ENCODE measurements around the gene ZNF771. TPM values are rescaled to one million over a fixed set of nuclear protein-coding genes. Genes with fewer than 3 reads are reported as not detected.
A peak's percentile ranks its signal among the peaks of the same experiment; 100 is the strongest.

ZNF771 gene
- total and polyA plus RNA-seq, 9 of the 15 experiments (the other 6 are each of a cell fraction or from before 2014, with no cell fraction given) = 1.5 to 12.6 (median 4.4) TPM

GRCh38 chr16:30377050-30377811 lies 30.2 kb upstream of the ZNF771 start (continued):
- TF ChIP-seq E4F1 (CRISPR knock-in tag; IDR thresholded peaks at IDR 0.05; ENCODE audit: borderline replicate concordance) = no peak
- no peak for TF ChIP-seq POLR2B (IDR thresholded peaks at IDR 0.05; ENCODE audit: low read depth, partially characterized antibody)
- TF ChIP-seq ZNF764 (CRISPR knock-in tag; IDR thresholded peaks at IDR 0.05; ENCODE audit: low read depth) = no peak
- no peak for TF ChIP-seq RBM34 (IDR thresholded peaks at IDR 0.05; ENCODE audit: borderline replicate concordance, insufficient read depth, low read length)
- TF ChIP-seq PHF20 (IDR thresholded peaks at IDR 0.05; ENCODE audit: partially characterized antibody) = no peak
- TF ChIP-seq MXI1 (IDR thresholded peaks at IDR 0.05; ENCODE audit: low read depth, low read length) = no peak
- TF ChIP-seq ZNF444 (CRISPR knock-in tag; IDR thresholded peaks at IDR 0.05) = no peak
- TF ChIP-seq DDX20 (tag; IDR thresholded peaks at IDR 0.05; ENCODE audit: low read depth) = no peak
- no peak for TF ChIP-seq ZNF224 (CRISPR knock-in tag; IDR thresholded peaks at IDR 0.05)
- TF ChIP-seq TARDBP (IDR thresholded peaks at IDR 0.05) = no peak
- no peak for TF ChIP-seq JUN (IDR thresholded peaks at IDR 0.05; ENCODE audit: borderline replicate concordance, low read depth, low read length)
- no peak; the same call in 1 of the 2 replicates for TF ChIP-seq JUN (CRISPR knock-in tag; IDR thresholded peaks at IDR 0.05; ENCODE audit: borderline replicate concordance)
- no peak for TF ChIP-seq ZNF57 (CRISPR knock-in tag; IDR thresholded peaks at IDR 0.05)
- TF ChIP-seq ZNF507 (tag; conservative IDR thresholded peaks at IDR 0.05) = no peak
- no peak for TF ChIP-seq GTF2A2 (tag; IDR thresholded peaks at IDR 0.05)
- TF ChIP-seq ZEB2 (IDR thresholded peaks at IDR 0.05) = no peak
- TF ChIP-seq TBL1XR1 (IDR thresholded peaks at IDR 0.05; ENCODE audit: low read length in 2 of 2) = no peak
- 0 out of 2 replicates have a peak, but pooled peaks have one; percentile 8 for TF ChIP-seq NKRF (IDR thresholded peaks at IDR 0.05; ENCODE audit: borderline replicate concordance)
- TF ChIP-seq ZNF384 (IDR thresholded peaks at IDR 0.05; ENCODE audit: low read depth, low read length) = no peak
- TF ChIP-seq DPF2 (IDR thresholded peaks at IDR 0.05) = peak; percentile 32; the same call in 1 of the 2 replicates
- TF ChIP-seq USF1 (CRISPR knock-in tag; IDR thresholded peaks at IDR 0.05) = peak; percentile 45; the same call in 1 of the 2 replicates
- no peak for TF ChIP-seq ZNF551 (CRISPR knock-in tag; IDR thresholded peaks at IDR 0.05)
- no peak for TF ChIP-seq TCF7L2 (IDR thresholded peaks at IDR 0.05; ENCODE audit: low read depth, low read length)
- no peak for TF ChIP-seq HBP1 (CRISPR knock-in tag; IDR thresholded peaks at IDR 0.05)

Data from K562 (cell line).